SJCRH30 (cell line): ENCODE data around the gene PPP4R2. TPM values are rescaled to one million over a fixed set of nuclear protein-coding genes. Genes with fewer than 3 reads are reported as not detected.
A peak's percentile ranks its signal among the peaks of the same experiment; 100 is the strongest.
"Not testable (repeated sequence)": the region's sequence is repeated elsewhere in the genome, so short reads cannot be mapped to it uniquely, and the experiment has no call there.

Experiments used
- DNase-seq, 2 experiments: peaks; one replicate each; pipeline ENCODE4 v3.0.0-alpha.2; 2015 to 2020
- H3K27ac ChIP-seq: fragments of 250-450 bp; sonication (Bioruptor Pico); 2 replicates; pipeline ENCODE4 v1.5.1; 2020; ENCODE audit warnings: mild to moderate bottlenecking, moderate library complexity
- H3K27me3 ChIP-seq: fragments of 250-450 bp; sonication (Bioruptor Pico); 2 replicates; pipeline ENCODE4 v1.5.1; 2020; ENCODE audit warnings: mild to moderate bottlenecking, moderate library complexity
- H3K36me3 ChIP-seq: fragments of 250-450 bp; sonication (Bioruptor Pico); 2 replicates; pipeline ENCODE4 v1.5.1; 2020; ENCODE audit warnings: mild to moderate bottlenecking, moderate library complexity
- H3K4me1 ChIP-seq: fragments of 250-450 bp; sonication (Bioruptor Pico); 2 replicates; pipeline ENCODE4 v1.5.1; 2020; ENCODE audit warnings: mild to moderate bottlenecking, moderate library complexity
- H3K4me3 ChIP-seq: fragments of 250-450 bp; sonication (Bioruptor Pico); 2 replicates; pipeline ENCODE4 v1.5.1; 2020; ENCODE audit warnings: mild to moderate bottlenecking, moderate library complexity
- H3K9me3 ChIP-seq: fragments of 250-450 bp; sonication (Bioruptor Pico); replicated peaks from 2 replicates; pipeline ENCODE4 v1.5.1; 2020; ENCODE audit warnings: mild to moderate bottlenecking, moderate library complexity
- total RNA-seq: library from RNA; depleted of rRNA; stranded (reverse); fragments of >200 nt; shearing (Covaris generic); gene quantifications from 2 replicates; pipeline ENCODE4 v1.2.3, GENCODE V29; 2014

Gene PPP4R2
- total RNA-seq, 1 experiment from 2014 or later, result 55.6 TPM

GRCh38 chr3:72996121-72996472, 514 bp upstream of the PPP4R2 start:
- H3K27me3 ChIP-seq, result no peaks in the 10 kb centered on the region
- H3K27ac ChIP-seq, result peak overlapping the region; percentile 89
- peak overlapping the region; percentile 99 for H3K4me3 ChIP-seq
- H3K4me1 ChIP-seq, result peaks cover 8% of the 10 kb centered on the region; the same call in 1 of the 2 replicates
- no peaks in the 10 kb centered on the region for H3K9me3 ChIP-seq
- H3K36me3 ChIP-seq, result peaks cover 29% of the 10 kb centered on the region
- no peak for DNase-seq

- peak overlapping the region; percentile 99 for H3K4me3 ChIP-seq
- DNase-seq, result peak; percentile 4 to 58
- no peaks in the 10 kb centered on the region for H3K27me3 ChIP-seq
- H3K27ac ChIP-seq, result peak overlapping the region; percentile 89
- no peaks in the 10 kb centered on the region for H3K9me3 ChIP-seq
- H3K4me1 ChIP-seq, result peaks cover 8% of the 10 kb centered on the region; the same call in 1 of the 2 replicates
- peaks cover 36% of the 10 kb centered on the region for H3K36me3 ChIP-seq
Measured at GRCh38 chr3:72997421-72997961, 880 bp downstream of the PPP4R2 start.

DNA sequence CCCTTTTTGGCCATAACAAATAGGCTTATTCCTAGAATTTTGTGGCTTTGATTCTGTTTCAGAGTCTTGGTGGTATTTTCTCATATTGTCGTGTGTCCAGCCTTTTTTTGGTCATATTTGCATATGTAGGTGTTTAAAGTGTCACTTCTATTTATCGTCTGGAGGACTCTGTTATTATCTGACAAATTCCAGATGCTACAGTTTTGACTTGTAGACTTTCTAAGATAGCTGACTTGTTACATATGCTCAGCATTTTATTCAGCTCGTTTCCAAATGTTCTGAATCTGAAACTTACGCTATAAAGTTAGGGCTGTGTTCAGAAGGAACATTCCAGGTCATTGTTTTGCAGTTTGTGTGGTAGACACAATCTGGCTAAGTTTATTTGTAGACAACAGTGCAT, 1.9 kb downstream of the PPP4R2 start:
- Histone ChIP-seq H3K27me3 (no peaks in the 10 kb centered on the region), H3K27ac (no peak overlapping the region), H3K4me3 (peak overlapping the region; percentile 99), H3K9me3 (no peaks in the 10 kb centered on the region), H3K4me1 (peaks cover 8% of the 10 kb centered on the region; the same call in 1 of the 2 replicates), H3K36me3 (peaks cover 38% of the 10 kb centered on the region)
- DNase-seq, result no peak

GRCh38 chr3:72999951-73000350, 3.3 kb downstream of the PPP4R2 start:
- peaks cover 42% of the 10 kb centered on the region for H3K36me3 ChIP-seq
- H3K27ac ChIP-seq, result no peak overlapping the region
- no peak overlapping the region for H3K4me3 ChIP-seq
- DNase-seq, result no peak
- no peaks in the 10 kb centered on the region for H3K27me3 ChIP-seq
- no peaks in the 10 kb centered on the region for H3K9me3 ChIP-seq
- peaks cover 8% of the 10 kb centered on the region; the same call in 1 of the 2 replicates for H3K4me1 ChIP-seq

DNA sequence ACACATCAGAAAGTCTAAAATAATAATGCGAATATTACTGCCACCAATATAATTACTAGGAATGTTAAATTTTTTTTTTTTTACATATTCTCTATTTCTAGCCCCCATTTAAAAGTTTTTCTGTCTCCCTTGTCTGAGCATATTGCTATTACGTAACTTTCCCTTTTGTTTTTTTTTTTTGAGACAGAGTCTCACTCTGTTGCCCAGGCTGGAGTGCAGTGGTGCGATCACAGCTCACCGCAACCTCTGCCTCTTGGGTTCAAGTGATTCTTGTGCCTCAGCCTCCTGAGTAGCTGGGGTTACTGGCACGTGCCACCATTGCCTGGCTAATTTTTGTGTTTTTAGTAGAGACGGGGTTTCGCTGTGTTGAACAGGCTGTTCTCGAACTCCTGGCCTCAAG, 6.4 kb downstream of the PPP4R2 start:
- H3K4me1 ChIP-seq, H3K4me3 ChIP-seq, H3K27ac ChIP-seq, H3K9me3 ChIP-seq, H3K27me3 ChIP-seq, DNase-seq: not testable (repeated sequence)
- peaks cover 47% of the 10 kb centered on the region for H3K36me3 ChIP-seq

GRCh38 chr3:73004316-73004715, 7.7 kb downstream of the PPP4R2 start:
- no peak overlapping the region for H3K27ac ChIP-seq
- no peaks in the 10 kb centered on the region for H3K27me3 ChIP-seq
- no peak for DNase-seq
- H3K4me1 ChIP-seq, result no peaks in the 10 kb centered on the region
- peaks cover 40% of the 10 kb centered on the region for H3K36me3 ChIP-seq
- H3K9me3 ChIP-seq, result no peaks in the 10 kb centered on the region
- H3K4me3 ChIP-seq, result no peak overlapping the region

- no peaks in the 10 kb centered on the region for H3K9me3 ChIP-seq
Measured at GRCh38 chr3:73007992-73008712, 11.5 kb downstream of the PPP4R2 start.

DNA sequence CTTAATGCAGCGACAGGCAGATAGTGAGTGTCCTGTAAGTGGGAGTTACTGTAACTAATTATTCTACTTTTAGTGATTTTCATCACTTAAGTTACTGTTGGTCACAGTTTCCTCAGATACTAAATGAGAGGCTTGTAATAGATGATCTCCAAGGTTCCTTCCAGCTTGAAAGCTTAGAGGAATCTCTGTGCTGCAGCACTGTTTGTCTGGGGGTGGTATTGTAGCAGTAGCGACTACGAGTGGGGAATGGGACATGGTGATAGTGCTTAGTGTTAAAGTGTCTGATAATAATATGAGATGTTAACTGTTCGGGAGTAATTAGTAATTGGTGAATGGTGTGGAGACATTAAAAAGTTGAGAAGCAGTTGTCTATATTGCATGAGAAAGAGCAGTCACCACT, 12.4 kb downstream of the PPP4R2 start:
- H3K4me3 ChIP-seq, result no peak overlapping the region
- H3K4me1 ChIP-seq, result no peaks in the 10 kb centered on the region
- no peaks in the 10 kb centered on the region for H3K27me3 ChIP-seq
- H3K27ac ChIP-seq, result no peak overlapping the region
- no peak for DNase-seq
- H3K36me3 ChIP-seq, result peaks cover 15% of the 10 kb centered on the region; the same call in 1 of the 2 replicates
- no peaks in the 10 kb centered on the region for H3K9me3 ChIP-seq

More at GRCh38 chr3:73007992-73008712, 11.5 kb downstream of the PPP4R2 start:
- H3K27ac ChIP-seq, result no peak overlapping the region
- H3K4me1 ChIP-seq, result no peaks in the 10 kb centered on the region
- no peaks in the 10 kb centered on the region for H3K27me3 ChIP-seq
- H3K4me3 ChIP-seq, result no peak overlapping the region
- no peak for DNase-seq
- peaks cover 17% of the 10 kb centered on the region; the same call in 1 of the 2 replicates for H3K36me3 ChIP-seq

DNA sequence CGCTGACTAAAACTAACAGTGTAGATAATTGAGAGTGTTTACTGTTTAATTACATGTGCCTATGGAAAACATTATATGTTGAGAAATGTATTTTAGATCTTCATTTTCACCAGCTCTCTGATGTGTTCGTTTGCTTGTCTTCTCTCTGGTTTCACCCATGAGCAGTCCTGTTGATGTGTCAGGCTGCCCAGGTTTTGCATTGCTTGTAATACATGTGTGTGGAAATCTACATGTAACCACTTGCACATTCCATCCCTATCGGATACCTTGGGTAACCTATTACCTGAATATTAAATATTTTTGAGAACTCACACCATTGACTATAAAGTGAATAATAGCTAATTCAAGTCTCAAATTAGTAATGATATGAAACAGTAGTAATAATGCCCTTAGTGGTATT, 13.1 kb downstream of the PPP4R2 start:
- Histone ChIP-seq H3K4me1 (no peaks in the 10 kb centered on the region), H3K27ac (no peak overlapping the region), H3K36me3 (peaks cover 11% of the 10 kb centered on the region; the same call in 1 of the 2 replicates), H3K27me3 (no peaks in the 10 kb centered on the region), H3K4me3 (no peak overlapping the region), H3K9me3 (no peaks in the 10 kb centered on the region)
- no peak for DNase-seq

- Histone ChIP-seq H3K9me3 (no peaks in the 10 kb centered on the region), H3K36me3 (peaks cover 11% of the 10 kb centered on the region; the same call in 1 of the 2 replicates), H3K4me3 (no peak overlapping the region), H3K27ac (no peak overlapping the region), H3K27me3 (no peaks in the 10 kb centered on the region), H3K4me1 (no peaks in the 10 kb centered on the region)
- no peak for DNase-seq
Measured at GRCh38 chr3:73010158-73010557, 13.5 kb downstream of the PPP4R2 start.

DNA sequence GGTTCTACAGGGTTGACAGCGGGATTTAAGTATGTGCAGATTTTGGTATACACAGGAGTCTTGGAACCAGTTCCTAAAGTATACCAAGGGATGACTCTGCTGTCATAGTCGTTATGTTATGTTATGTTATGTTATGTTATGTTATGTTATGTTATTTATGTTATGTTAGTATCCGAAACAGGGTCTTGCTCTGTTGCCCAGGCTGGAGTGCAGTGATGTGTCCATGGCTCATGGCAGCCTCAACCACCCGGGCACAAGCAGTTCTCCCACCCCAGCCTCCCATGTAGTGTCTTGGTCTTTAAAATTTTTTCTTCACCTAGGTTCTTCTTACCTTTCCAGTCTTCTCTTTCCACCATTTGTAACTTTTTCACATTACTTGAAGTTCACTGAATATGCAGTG, 21.7 kb downstream of the PPP4R2 start:
- no peaks in the 10 kb centered on the region; the same call in none of the 2 replicates for H3K36me3 ChIP-seq
- H3K9me3 ChIP-seq, result no peaks in the 10 kb centered on the region
- no peaks in the 10 kb centered on the region for H3K4me1 ChIP-seq
- H3K27ac ChIP-seq, result no peak overlapping the region
- no peak overlapping the region for H3K4me3 ChIP-seq
- no peaks in the 10 kb centered on the region for H3K27me3 ChIP-seq
- DNase-seq, result no peak

DNA sequence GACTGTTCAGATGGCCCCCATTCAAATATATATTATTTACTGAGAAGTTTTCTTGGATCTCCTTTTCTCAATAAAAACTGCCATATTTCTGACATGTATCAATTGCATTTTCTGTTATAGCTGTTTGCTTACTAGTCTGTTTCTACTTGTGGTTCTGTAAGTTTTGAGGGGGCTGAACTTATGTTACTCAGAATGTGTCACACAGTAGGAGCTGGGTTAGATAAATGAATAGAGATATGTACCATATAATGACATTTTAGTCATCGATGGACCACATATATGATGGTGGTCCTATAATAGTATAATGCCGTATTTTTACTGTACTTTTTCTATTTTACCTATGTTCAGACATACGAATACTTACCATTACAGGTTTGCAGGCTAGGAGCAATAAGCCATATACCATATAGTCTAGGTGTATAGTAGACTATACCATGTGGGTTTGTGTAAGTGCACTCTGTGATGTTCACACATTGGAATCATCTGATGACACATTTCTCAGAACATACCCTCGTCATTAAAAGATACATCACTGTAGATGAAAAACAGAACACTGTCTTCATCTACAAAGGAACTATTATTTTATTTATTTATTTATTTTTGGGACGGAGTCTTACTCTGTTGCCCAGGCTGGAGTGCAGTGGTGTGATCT, 22.3 kb downstream of the PPP4R2 start:
- H3K4me3 ChIP-seq, result no peak overlapping the region
- no peak for DNase-seq
- H3K27ac ChIP-seq, result no peak overlapping the region
- H3K9me3 ChIP-seq, result no peaks in the 10 kb centered on the region
- H3K36me3 ChIP-seq, result no peaks in the 10 kb centered on the region; the same call in none of the 2 replicates
- H3K4me1 ChIP-seq, result no peaks in the 10 kb centered on the region
- H3K27me3 ChIP-seq, result no peaks in the 10 kb centered on the region

DNA sequence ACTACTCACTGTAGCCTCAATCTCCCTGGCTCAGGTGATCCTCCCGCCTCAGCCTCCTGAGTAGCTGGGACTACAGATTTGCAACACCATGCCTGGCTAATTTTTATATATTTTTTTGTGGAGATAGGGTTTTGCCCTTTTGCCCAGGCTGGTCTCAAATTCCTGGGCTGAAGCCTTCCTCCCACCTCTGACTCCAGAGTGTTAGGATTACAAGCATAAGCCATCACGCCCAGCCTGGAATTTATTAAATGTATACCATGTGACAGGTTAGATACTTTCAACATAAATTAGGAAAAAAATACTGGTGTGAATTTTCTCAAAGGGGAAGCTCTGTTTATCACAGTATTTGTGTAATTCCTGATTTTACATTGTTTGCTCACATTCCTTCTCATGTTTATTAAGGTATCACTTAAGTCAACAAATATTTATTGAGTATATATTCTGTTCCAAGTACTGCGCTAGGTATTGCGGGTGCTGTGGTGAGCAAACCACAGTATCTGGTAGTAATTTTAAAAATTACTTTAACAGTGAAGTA, 24.8 kb downstream of the PPP4R2 start:
- Histone ChIP-seq H3K9me3 (no peaks in the 10 kb centered on the region), H3K4me3 (no peak overlapping the region), H3K4me1 (no peaks in the 10 kb centered on the region), H3K27ac (no peak overlapping the region), H3K27me3 (no peaks in the 10 kb centered on the region), H3K36me3 (no peaks in the 10 kb centered on the region; the same call in none of the 2 replicates)
- DNase-seq, result no peak

DNA sequence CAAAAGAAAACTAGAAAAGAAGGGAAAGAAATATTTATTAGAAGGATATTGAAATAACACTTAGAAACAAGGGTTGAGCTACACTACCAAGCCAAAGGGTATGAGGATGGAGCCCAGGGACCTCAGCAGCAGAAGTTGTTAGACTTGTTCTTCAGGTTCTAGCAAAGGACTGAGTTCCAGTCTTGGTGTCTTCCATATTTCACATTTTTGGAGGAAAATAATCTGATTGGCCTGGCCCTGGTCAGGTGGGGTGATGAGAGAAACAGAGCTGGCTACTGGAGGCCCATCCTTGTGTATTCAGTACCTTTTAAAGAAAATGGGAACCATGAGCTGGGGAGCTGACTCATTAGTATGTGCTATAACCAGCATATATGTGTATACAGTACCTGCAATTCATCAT, 28.2 kb downstream of the PPP4R2 start:
- H3K4me3 ChIP-seq, result no peak overlapping the region
- H3K27ac ChIP-seq, result no peak overlapping the region
- H3K36me3 ChIP-seq, result no peaks in the 10 kb centered on the region; the same call in 1 of the 2 replicates
- no peaks in the 10 kb centered on the region for H3K9me3 ChIP-seq
- DNase-seq, result no peak
- H3K27me3 ChIP-seq, result no peaks in the 10 kb centered on the region
- peaks cover 9% of the 10 kb centered on the region; the same call in 1 of the 2 replicates for H3K4me1 ChIP-seq
